ENCODE measurements around the gene KCNC3. TPM values are rescaled to one million over a fixed set of nuclear protein-coding genes. Genes with fewer than 3 reads are reported as not detected.

The KCNC3 gene
- total and polyA plus RNA-seq, 10 of the 15 experiments (the other 5 are each of a cell fraction or from before 2014, with no cell fraction given) = 0.08 to 3.8 (median 0.44) TPM; not detected in 2

- TF ChIP-seq POLR2A (IDR thresholded peaks at IDR 0.05; ENCODE audit: low read depth, low read length) (no peak), REST (IDR thresholded peaks at IDR 0.05; ENCODE audit: low read depth, low read length) (no peak), SUPT20H (IDR thresholded peaks at IDR 0.05; ENCODE audit: borderline replicate concordance, control insufficient read depth, low read depth, low read length) (no peak), NRF1 (conservative IDR thresholded peaks at IDR 0.05; ENCODE audit: low read depth, low read length) (no peak), ATF7 (IDR thresholded peaks at IDR 0.05; ENCODE audit: low read depth) (no peak), KDM1A (IDR thresholded peaks at IDR 0.05; ENCODE audit: borderline replicate concordance) (no peak)
Measured at GRCh38 chr19:50266896-50267295, 62.3 kb downstream of the KCNC3 start (continued).

- Histone ChIP-seq H3K27me3 (replicated peaks in 1 of 2; ENCODE audit: control insufficient read depth in 2 of 2, insufficient read depth in 2 of 2, low read length in 1 of 2) (no peaks in the 10 kb centered on the region), H2AFZ (ENCODE audit: control insufficient read depth, low read depth, low read length) (no peak overlapping the region), H3K36me3 (ENCODE audit: control insufficient read depth in 2 of 2, insufficient read depth in 2 of 2, low read length in 1 of 2) (no peaks in the 10 kb centered on the region), H4K20me1 (ENCODE audit: control insufficient read depth, insufficient read depth) (no peaks in the 10 kb centered on the region), H3K79me2 (ENCODE audit: control insufficient read depth, insufficient read depth, low read length) (no peaks in the 10 kb centered on the region), H3K4me3 (no peak overlapping the region), H3K4me2 (ENCODE audit: control insufficient read depth, insufficient read depth) (no peak overlapping the region), H3K9me3 (replicated peaks; ENCODE audit: control insufficient read depth, insufficient read depth, low read length) (no peaks in the 10 kb centered on the region; the same call in 2 of the 3 replicates), H3K27ac (ENCODE audit: control insufficient read depth, insufficient read depth) (no peak overlapping the region), H3K4me1 (ENCODE audit: control insufficient read depth, insufficient read depth, low read length) (no peaks in the 10 kb centered on the region), H3K9ac (ENCODE audit: control insufficient read depth, insufficient read depth, low read length) (no peak overlapping the region)
- no peak for DNase-seq (ENCODE audit: low read depth, low spot score)
- RAD21 ChIA-PET (ENCODE audit: unreplicated experiment) = no interaction called here
- SMC1A ChIA-PET (ENCODE audit: uncharacterized antibody, unreplicated experiment) = no interaction called here
- WGBS (ENCODE audit: insufficient coverage, insufficient replicate concordance, low lambda C conversion rate, missing lambda C conversion rate) = 57% methylated on average over 8 of the region's 8 CpGs
- ATAC-seq = no peak
- CTCF ChIA-PET = interaction anchor here (1.9 kb wide), 1 partner anchor 11 kb away, joined by 14 read pairs; no protein-coding TSS in a partner anchor
- BruUV-seq (replicated peaks) = no TSS peak
- FAIRE-seq = no peak
- TF ChIP-seq RUNX3 (IDR thresholded peaks at IDR 0.05; ENCODE audit: low read length) = no peak
- TF ChIP-seq POLR2AphosphoS2 (IDR thresholded peaks at IDR 0.05; ENCODE audit: low read depth, low read length) = no peak
- no peak for TF ChIP-seq ETV6 (conservative IDR thresholded peaks at IDR 0.05 in 1 of 2, IDR thresholded peaks at IDR 0.05 in 1 of 2; ENCODE audit: borderline replicate concordance in 1 of 2, low read depth in 1 of 2)
- TF ChIP-seq CBX5 (IDR thresholded peaks at IDR 0.05; ENCODE audit: low read depth) = no peak
- no peak for TF ChIP-seq SIX5 (IDR thresholded peaks at IDR 0.05; ENCODE audit: low read depth, low read length, severe bottlenecking)
- in situ Hi-C loops (cut with MboI) (no loop called here), intact Hi-C loops (cut with micrococcal nuclease; ENCODE audit: unreplicated experiment) (no loop called here)
- POLR2A ChIA-PET = no interaction called here
Measured at GRCh38 chr19:50266041-50266440, 63.1 kb downstream of the KCNC3 start.
